GM12878 (cell line): ENCODE measurements around the gene CYP4F11.

Experiments
- CBFB ChIP-seq: IDR thresholded peaks from 2 replicates; pipeline ENCODE4 v1.6.1; 2016; ENCODE audit warnings: antibody characterized with exemption, low read depth
- CREB1 ChIP-seq: IDR thresholded peaks from 2 replicates; pipeline ENCODE4 v1.6.1; 2012; ENCODE audit warnings: low read depth, mild to moderate bottlenecking, inconsistent platforms
- ESRRA ChIP-seq: IDR thresholded peaks from 2 replicates; pipeline ENCODE4 v1.6.1; 2012; ENCODE audit warnings: mild to moderate bottlenecking, low read length, improper control_type of control experiment
- ETV6 ChIP-seq, 2 experiments: fragments of 450-650 bp in 1 of 2; IDR thresholded peaks in 1 of 2; conservative IDR thresholded peaks in 1 of 2; 2 replicates each; pipeline ENCODE4 v1.6.1; 2014; ENCODE audit warnings: antibody characterized with exemption in 1 of 2, borderline replicate concordance in 1 of 2, low read depth in 1 of 2, mild to moderate bottlenecking in 1 of 2, moderate library complexity in 1 of 2
- JUND ChIP-seq: IDR thresholded peaks from 2 replicates; pipeline ENCODE4 v1.6.1; 2012; ENCODE audit warnings: low read depth, mild to moderate bottlenecking, low read length, improper control_type of control experiment, moderate library complexity
- POLR2A ChIP-seq: IDR thresholded peaks from 2 replicates; pipeline ENCODE4 v1.6.1; 2011; ENCODE audit warnings: low read depth, mild to moderate bottlenecking, low read length
- SKIL ChIP-seq: fragments of 450-650 bp; IDR thresholded peaks from 2 replicates; pipeline ENCODE4 v1.6.1; 2017; ENCODE audit warnings: mild to moderate bottlenecking, low read depth, inconsistent platforms; ENCODE audit not compliant: poor library complexity, severe bottlenecking
- SMAD1 ChIP-seq: fragments of 450-650 bp; IDR thresholded peaks from 2 replicates; pipeline ENCODE4 v1.6.1; 2018; ENCODE audit warnings: mild to moderate bottlenecking, low read depth; ENCODE audit not compliant: partially characterized antibody
- SRF ChIP-seq, 2 experiments: IDR thresholded peaks; 2 replicates each; pipeline ENCODE4 v1.6.1; 2011; ENCODE audit warnings: low read depth in 2 of 2, low read length in 2 of 2, mild to moderate bottlenecking in 1 of 2, moderate library complexity in 1 of 2
- SUZ12 ChIP-seq: fragments of 200-600 bp; sonication (generic); IDR thresholded peaks from one replicate; pipeline ENCODE4 v1.6.1; 2018; ENCODE audit warnings: antibody characterized with exemption, mild to moderate bottlenecking; ENCODE audit not compliant: unreplicated experiment
- ZNF24 ChIP-seq: fragments of 450-650 bp; IDR thresholded peaks from 2 replicates; pipeline ENCODE4 v1.6.1; 2017; ENCODE audit warnings: antibody characterized with exemption, mild to moderate bottlenecking
- ZNF274 ChIP-seq: IDR thresholded peaks from one replicate; pipeline ENCODE4 v1.8.0; 2011; ENCODE audit not compliant: insufficient read length, insufficient read depth
- TF ChIP-seq, protein P1 (sequence below), 3 experiments: IDR thresholded peaks in 2 of 3; conservative IDR thresholded peaks in 1 of 3; 2 replicates each; pipeline ENCODE4 v1.5.1; 2011; ENCODE audit warnings: low read depth in 3 of 3, low read length in 3 of 3, mild to moderate bottlenecking in 3 of 3, control low read depth in 2 of 3, moderate library complexity in 2 of 3, inconsistent platforms in 1 of 3, mixed read lengths in 1 of 3; ENCODE audit not compliant: control insufficient read depth in 2 of 3, insufficient read depth in 1 of 3; ENCODE audit errors: extremely low read depth in 1 of 3
- TF ChIP-seq, protein P2 (sequence below): IDR thresholded peaks from 2 replicates; pipeline ENCODE4 v1.6.1; 2012; ENCODE audit warnings: low read depth, low read length, improper control_type of control experiment

- TF ChIP-seq CREB1, result no peak
- TF ChIP-seq ESRRA, result no peak
- no peak for TF ChIP-seq SUZ12
- TF ChIP-seq ETV6 (conservative IDR thresholded peaks at IDR 0.05 in 1 of 2, IDR thresholded peaks at IDR 0.05 in 1 of 2; ENCODE audit: borderline replicate concordance in 1 of 2, low read depth in 1 of 2), result no peak
- TF ChIP-seq CBFB, result no peak
- no peak for TF ChIP-seq JUND
- TF ChIP-seq, protein P1, sequence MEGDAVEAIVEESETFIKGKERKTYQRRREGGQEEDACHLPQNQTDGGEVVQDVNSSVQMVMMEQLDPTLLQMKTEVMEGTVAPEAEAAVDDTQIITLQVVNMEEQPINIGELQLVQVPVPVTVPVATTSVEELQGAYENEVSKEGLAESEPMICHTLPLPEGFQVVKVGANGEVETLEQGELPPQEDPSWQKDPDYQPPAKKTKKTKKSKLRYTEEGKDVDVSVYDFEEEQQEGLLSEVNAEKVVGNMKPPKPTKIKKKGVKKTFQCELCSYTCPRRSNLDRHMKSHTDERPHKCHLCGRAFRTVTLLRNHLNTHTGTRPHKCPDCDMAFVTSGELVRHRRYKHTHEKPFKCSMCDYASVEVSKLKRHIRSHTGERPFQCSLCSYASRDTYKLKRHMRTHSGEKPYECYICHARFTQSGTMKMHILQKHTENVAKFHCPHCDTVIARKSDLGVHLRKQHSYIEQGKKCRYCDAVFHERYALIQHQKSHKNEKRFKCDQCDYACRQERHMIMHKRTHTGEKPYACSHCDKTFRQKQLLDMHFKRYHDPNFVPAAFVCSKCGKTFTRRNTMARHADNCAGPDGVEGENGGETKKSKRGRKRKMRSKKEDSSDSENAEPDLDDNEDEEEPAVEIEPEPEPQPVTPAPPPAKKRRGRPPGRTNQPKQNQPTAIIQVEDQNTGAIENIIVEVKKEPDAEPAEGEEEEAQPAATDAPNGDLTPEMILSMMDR (IDR thresholded peaks at IDR 0.05 in 2 of 3, conservative IDR thresholded peaks at IDR 0.05 in 1 of 3; ENCODE audit: control insufficient read depth in 2 of 3, extremely low read depth in 1 of 3, insufficient read depth in 1 of 3, low read depth in 3 of 3, low read length in 3 of 3), result no peak
- TF ChIP-seq, protein P2, sequence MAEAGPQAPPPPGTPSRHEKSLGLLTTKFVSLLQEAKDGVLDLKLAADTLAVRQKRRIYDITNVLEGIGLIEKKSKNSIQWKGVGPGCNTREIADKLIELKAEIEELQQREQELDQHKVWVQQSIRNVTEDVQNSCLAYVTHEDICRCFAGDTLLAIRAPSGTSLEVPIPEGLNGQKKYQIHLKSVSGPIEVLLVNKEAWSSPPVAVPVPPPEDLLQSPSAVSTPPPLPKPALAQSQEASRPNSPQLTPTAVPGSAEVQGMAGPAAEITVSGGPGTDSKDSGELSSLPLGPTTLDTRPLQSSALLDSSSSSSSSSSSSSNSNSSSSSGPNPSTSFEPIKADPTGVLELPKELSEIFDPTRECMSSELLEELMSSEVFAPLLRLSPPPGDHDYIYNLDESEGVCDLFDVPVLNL, result no peak
- no peak for TF ChIP-seq ZNF24
- TF ChIP-seq SMAD1, result no peak
- no peak for TF ChIP-seq ZNF274
- TF ChIP-seq POLR2A, result no peak
- TF ChIP-seq SKIL, result no peak
- no peak for TF ChIP-seq SRF (IDR thresholded peaks at IDR 0.05; ENCODE audit: low read depth in 2 of 2, low read length in 2 of 2)
These were observed 19.2 kb downstream of the CYP4F11 start for GRCh38 chr19:15915109-15915508.
